GM12891 (cell line): ENCODE results near the gene MRPL27.

Experiments
- DNase-seq: peaks from one replicate; pipeline ENCODE4 v3.0.0; 2011; ENCODE audit warnings: low spot score; ENCODE audit not compliant: insufficient read length
- FAIRE-seq: peaks from 2 replicates; lab custom pipeline; 2011; peaks lifted over from hg19 to GRCh38; lab: Jason Lieb, UNC
- PAX5 ChIP-seq: IDR thresholded peaks from 2 replicates; pipeline ENCODE4 v1.6.1; 2011; ENCODE audit warnings: low read length, moderate library complexity, mild to moderate bottlenecking; ENCODE audit not compliant: insufficient read depth, severe bottlenecking
- POLR2A ChIP-seq: IDR thresholded peaks from 2 replicates; pipeline ENCODE4 v1.6.1; 2011; ENCODE audit warnings: low read depth, low read length, control low read depth
- POLR2AphosphoS5 ChIP-seq: IDR thresholded peaks from 2 replicates; pipeline ENCODE4 v1.6.1; 2011; ENCODE audit warnings: low read depth, low read length, control low read depth
- POU2F2 ChIP-seq: IDR thresholded peaks from 2 replicates; pipeline ENCODE4 v1.6.1; 2011; ENCODE audit warnings: low read depth, mild to moderate bottlenecking, control low read depth, low read length, moderate library complexity
- SPI1 ChIP-seq: IDR thresholded peaks from 2 replicates; pipeline ENCODE4 v1.6.1; 2011; ENCODE audit warnings: low read depth, low read length, control low read depth
- TAF1 ChIP-seq: IDR thresholded peaks from 2 replicates; pipeline ENCODE4 v1.6.1; 2011; ENCODE audit warnings: low read depth, low read length, control low read depth

The MRPL27 gene

DNA sequence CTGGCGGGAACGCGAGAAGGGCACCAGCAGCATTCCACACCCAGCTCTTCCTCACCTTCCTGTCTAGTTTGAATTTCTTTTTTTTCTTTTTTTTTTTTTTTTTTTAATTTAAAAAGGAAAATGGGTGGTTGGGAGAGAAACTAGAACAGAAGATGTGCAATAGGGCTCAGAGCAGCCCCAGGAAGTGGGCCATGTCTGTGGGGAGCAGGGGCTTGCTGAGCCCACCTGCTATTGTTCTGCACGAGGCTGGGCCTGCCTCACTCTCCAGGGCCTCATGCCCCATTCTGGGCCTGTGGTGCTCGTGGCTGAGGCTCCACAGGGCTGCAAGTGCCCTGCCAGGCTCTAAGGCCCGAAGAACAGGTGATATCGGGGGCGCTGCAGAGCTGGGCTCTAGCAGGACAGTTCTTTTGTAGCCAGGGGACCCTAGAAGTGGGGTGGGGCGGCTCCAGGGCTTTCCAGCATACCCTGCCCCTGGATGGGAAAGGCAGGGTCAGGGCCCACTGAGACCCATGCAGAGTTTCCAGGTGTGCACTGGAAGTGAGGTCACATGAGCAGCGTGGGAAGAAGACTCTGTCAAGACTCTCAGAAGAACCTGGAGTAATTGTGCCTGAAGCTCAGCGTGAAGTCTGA, 12.4 kb downstream of the MRPL27 start:
- FAIRE-seq: no peak
- DNase-seq: no peak
- no peak for TF ChIP-seq SPI1
- no peak for TF ChIP-seq PAX5
- no peak for TF ChIP-seq POLR2A
- no peak for TF ChIP-seq POU2F2
- TF ChIP-seq TAF1: no peak
- no peak for TF ChIP-seq POLR2AphosphoS5

DNA sequence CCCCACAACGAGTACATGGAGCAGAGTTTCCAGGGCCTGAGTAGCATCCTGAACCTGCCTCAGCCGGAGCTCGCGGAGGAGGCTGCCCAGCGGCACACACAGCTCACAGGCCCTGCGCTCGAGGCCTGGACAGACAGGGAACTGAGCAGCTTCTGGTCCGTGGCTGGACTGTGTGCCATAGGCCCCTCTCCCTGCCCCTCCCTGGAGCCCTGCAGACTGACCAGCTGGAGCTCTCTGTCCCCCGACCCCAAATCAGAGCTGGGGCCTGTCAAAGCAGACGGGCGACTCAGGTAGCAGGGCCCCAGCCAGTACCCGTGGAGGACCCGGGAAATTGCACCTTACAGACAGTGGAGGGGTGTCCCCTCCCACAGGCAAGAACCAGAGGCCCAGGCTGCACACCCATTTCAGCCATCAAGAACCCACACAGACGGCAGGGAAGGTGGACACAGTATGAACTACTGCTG, 13.0 kb downstream of the MRPL27 start:
- TF ChIP-seq SPI1 (no peak), POLR2A (no peak), POU2F2 (no peak), TAF1 (no peak), POLR2AphosphoS5 (no peak), PAX5 (no peak)
- FAIRE-seq (no peak), DNase-seq (no peak)

DNA sequence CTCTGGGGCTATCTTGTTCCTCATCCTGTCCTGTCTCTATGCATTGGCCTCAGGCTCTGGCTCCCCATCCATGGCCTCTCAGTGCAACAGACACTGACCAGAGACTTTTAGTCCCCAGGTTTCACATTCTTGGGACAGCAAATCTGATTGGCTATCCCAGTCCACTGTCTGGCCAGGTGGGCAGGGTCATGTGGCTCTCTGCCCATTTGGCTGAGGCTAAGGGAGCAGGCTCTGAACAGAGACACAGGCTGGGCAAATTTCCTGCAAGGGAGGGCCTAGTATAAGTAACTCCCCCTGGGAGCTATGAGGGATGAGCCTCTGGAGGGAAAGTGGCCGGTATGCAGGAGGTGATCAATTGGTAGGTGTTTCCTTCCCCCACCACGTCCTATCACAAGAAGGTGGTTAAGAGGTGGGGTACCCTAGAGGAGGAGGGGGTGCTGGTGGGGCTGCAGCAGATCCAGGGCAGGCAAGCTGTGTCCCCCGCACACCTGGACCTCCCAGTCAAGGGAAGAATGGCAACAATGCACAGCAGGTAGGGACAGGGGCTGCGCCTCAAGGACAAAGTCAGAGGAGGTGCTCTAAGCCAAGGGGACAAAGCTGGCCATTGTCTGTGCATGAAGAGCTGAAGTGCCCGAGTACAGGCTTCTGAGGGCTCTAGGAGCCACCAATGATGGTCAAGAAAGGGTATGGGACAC, 13.8 kb downstream of the MRPL27 start:
- DNase-seq (no peak), FAIRE-seq (no peak)
- no peak for TF ChIP-seq POLR2AphosphoS5
- TF ChIP-seq TAF1: no peak
- no peak for TF ChIP-seq POU2F2
- no peak for TF ChIP-seq SPI1
- no peak for TF ChIP-seq PAX5
- TF ChIP-seq POLR2A: no peak

DNA sequence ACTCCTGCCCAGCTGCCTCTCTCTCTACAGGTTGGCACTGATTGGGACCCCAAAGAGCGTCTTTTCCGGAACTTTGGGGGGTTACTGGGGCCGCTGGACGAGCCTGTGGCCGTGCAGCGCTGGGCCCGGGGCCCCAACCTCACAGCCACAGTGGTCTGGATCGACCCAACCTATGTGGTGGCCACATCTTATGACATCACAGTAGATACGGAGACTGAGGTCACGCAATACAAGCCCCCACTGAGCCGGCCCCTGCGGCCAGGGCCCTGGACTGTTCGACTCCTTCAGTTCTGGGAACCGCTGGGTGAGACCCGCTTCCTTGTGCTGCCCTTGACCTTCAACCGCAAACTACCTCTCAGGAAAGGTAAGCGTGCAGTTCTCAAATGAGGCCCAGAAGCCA, 14.8 kb downstream of the MRPL27 start:
- no peak for TF ChIP-seq POLR2A
- TF ChIP-seq POLR2AphosphoS5: no peak
- no peak for TF ChIP-seq PAX5
- no peak for TF ChIP-seq SPI1
- TF ChIP-seq POU2F2: no peak
- no peak for TF ChIP-seq TAF1
- DNase-seq (no peak), FAIRE-seq (no peak)

DNA sequence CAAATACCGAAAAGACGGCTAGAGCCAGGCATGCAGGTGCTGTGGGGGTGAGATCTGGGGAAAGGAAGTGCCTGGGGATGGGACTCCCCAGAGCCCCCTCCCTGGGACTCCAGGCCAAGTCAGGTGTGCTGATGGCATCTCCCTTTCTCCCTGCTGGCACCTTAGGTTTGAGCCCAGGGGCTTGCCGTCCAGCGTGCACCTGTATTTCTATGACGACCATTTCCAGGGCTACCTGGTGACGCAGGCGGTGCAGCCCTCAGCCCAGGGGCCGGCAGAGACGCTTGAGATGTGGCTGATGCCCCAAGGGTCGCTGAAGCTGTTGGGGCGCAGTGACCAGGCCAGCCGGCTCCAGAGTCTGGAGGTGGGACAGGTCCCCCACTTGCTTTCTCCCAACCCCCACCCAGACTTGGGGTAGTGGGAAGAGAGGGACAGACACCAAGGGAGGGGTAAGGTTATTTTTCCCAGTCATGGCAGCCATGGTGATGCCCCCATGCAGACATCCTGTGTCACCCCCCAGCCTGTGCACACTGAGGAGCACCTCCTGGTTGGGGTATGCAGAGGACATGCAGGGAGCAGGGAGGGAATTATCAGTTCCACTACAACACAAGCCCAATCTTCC, 16.0 kb downstream of the MRPL27 start:
- FAIRE-seq (no peak), DNase-seq (no peak)
- TF ChIP-seq PAX5 (no peak), POLR2A (no peak), TAF1 (no peak), POLR2AphosphoS5 (no peak), SPI1 (no peak), POU2F2 (no peak)

DNA sequence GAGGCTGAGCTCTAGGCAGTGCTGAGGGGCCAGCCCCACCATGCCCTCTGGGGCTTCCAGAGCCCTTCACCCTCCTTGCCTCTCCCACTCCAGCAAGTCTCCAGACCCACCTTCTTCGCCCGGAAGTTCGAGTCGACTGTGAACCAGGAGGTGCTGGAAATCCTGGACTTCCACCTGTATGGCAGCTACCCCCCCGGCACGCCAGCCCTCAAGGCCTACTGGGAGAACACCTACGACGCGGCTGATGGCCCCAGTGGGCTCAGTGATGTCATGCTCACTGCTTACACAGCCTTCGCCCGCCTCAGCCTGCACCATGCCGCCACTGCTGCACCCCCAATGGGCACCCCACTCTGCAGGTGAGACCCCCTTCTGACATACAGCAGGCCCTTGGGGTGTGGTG, 16.6 kb downstream of the MRPL27 start:
- TF ChIP-seq TAF1 (no peak), SPI1 (no peak), POU2F2 (no peak), POLR2AphosphoS5 (no peak), PAX5 (no peak), POLR2A (no peak)
- FAIRE-seq (no peak), DNase-seq (no peak)

DNA sequence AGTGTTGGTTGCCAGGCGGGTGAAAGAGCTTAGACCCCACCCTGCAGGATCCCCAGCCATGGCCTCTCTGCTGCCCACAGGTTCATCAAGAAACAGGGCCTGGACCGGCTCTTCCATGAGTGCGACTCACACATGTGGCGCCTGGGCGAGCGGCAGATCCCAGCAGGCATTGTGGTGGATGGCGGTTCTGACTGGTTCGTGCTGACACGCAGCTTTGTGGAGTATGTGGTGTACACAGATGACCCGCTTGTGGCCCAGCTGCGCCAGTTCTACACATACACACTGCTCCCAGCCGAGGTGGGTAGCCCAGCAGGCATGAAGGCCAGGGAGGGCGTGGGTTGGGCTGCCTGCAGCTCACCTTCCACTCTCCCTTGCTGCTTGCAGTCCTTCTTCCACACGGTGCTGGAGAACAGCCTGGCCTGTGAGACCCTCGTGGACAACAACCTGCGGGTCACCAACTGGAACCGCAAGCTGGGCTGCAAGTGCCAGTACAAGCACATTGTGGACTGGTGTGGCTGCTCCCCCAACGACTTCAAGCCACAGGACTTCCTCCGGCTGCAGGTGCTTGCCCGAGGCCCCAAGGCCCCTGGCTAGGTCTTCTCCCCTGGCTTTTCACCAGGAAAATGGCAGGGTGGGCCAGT, 17.2 kb downstream of the MRPL27 start:
- TF ChIP-seq PAX5 (no peak), TAF1 (no peak), POLR2A (no peak), POU2F2 (no peak), POLR2AphosphoS5 (no peak), SPI1 (no peak)
- FAIRE-seq (no peak), DNase-seq (no peak)

DNA sequence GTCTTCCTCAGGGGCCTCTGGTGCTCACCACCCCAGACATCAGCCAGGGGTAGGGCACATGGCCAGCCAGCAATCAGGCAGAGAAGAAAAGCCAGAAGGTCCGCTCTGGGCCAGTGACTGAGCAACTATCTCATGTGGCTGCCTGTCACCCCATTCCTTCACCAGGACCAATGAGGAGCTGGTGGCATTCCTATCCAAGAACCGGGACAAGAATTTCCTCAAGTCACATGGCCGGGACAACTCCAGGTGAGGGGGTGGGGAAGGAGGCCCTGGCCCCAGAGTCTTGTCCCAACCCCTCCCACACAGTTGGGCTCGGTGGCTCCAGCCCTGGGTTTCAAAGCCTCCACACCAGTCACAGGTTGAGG, 17.7 kb downstream of the MRPL27 start:
- FAIRE-seq (no peak), DNase-seq (no peak)
- TF ChIP-seq SPI1: no peak
- no peak for TF ChIP-seq POLR2AphosphoS5
- no peak for TF ChIP-seq TAF1
- no peak for TF ChIP-seq POU2F2

DNA sequence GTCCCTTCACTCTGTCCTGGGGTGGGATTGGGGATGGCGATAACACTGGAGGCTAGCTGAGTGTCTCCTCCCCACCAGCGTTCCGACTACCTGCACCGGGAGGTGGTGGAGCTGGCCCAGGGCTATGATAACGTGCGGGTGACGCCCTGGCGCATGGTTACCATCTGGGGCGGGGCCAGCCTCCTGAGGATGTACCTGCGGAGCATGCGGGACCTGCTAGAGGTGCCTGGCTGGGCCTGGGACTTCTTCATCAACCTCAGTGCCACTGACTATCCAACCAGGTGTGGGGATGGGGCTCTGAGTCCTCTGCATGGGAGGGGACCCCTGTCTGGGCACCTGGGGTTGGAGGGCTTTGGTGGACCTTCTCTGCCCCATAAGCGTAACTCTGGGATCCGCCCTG, 18.2 kb downstream of the MRPL27 start:
- DNase-seq: no peak
- no peak for FAIRE-seq
- TF ChIP-seq TAF1: no peak
- no peak for TF ChIP-seq SPI1
- no peak for TF ChIP-seq POU2F2
- TF ChIP-seq POLR2AphosphoS5: no peak

DNA sequence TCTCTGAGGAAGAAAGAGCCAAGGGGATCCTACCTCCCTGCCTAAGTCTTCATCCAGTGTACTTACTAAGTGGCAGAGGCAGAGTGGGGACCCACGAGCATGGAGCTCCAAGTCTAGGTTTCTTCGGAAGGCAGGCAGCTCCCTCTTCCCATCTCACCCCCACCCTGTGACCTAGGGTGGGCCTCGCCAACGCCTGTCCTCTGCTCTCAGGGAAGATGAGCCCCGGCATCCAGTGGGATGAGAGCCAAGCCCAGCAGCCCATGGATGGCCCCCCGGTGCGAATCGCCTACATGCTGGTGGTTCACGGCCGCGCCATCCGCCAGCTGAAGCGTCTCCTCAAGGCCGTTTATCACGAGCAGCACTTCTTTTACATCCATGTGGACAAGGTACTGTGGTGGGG, 18.8 kb downstream of the MRPL27 start:
- DNase-seq (no peak), FAIRE-seq (no peak)
- TF ChIP-seq POU2F2 (no peak), POLR2AphosphoS5 (no peak), POLR2A (no peak), PAX5 (no peak), SPI1 (no peak), TAF1 (no peak)
